Adrenal gland (tissue), 12 donors: ENCODE results near the gene ADAMTS20. TPM values are rescaled to one million over a fixed set of nuclear protein-coding genes. Genes with fewer than 3 reads are reported as not detected.

Source experiments
- DNase-seq, 7 donors: peaks; one replicate each; pipeline ENCODE4 v3.0.0-alpha.2; 2019 to 2020
- H3K27ac ChIP-seq, 5 donors: fragments of 200-600 bp; sonication (generic) in 4 of 5; 1 replicate in 3 of 5; 2 replicates in 2 of 5; pipeline versions ENCODE4 v1.5.1 to v1.8.0; 2016 to 2020; ENCODE audit warnings: mild to moderate bottlenecking in 1 of 5
- H3K27me3 ChIP-seq: fragments of 200-600 bp; 2 replicates; pipeline ENCODE4 v1.8.0; 2021
- H3K36me3 ChIP-seq, 2 donors: fragments of 200-600 bp; replicated peaks in 1 of 2; 1 replicate in 1 of 2; 2 replicates in 1 of 2; pipeline versions ENCODE4 v1.5.1 to v1.8.0; 2018 to 2022
- H3K4me1 ChIP-seq, 2 donors: fragments of 200-600 bp; replicated peaks in 1 of 2; 1 replicate in 1 of 2; 2 replicates in 1 of 2; pipeline versions ENCODE4 v1.5.1 to v1.8.0; 2018 to 2021
- H3K4me3 ChIP-seq, 4 donors: fragments of 200-600 bp; sonication (generic) in 3 of 4; one replicate each; pipeline ENCODE4 v1.5.1; 2016 to 2018
- H3K9me3 ChIP-seq, 3 donors: fragments of 200-600 bp; sonication (generic) in 1 of 3; replicated peaks in 1 of 3; 1 replicate in 2 of 3; 2 replicates in 1 of 3; pipeline versions ENCODE4 v1.5.1 to v1.8.0; 2016 to 2021
- POLR2A ChIP-seq, 2 donors: fragments of 450-650 bp; IDR thresholded peaks; one replicate each; pipeline ENCODE4 v1.6.1; 2017; ENCODE audit warnings: antibody characterized with exemption in 2 of 2, mild to moderate bottlenecking in 2 of 2, moderate library complexity in 1 of 2
- WGBS, 4 donors: extraction: QIAGEN DNeasy Blood & Tissue Kit in 2 of 4; methylation state at CpG; one replicate each; pipeline versions ENCODE4 v1.1.5 to v1.1.7; 2013 to 2017; 5-methylcytosine and 5-hydroxymethylcytosine counted together
- intact Hi-C, 2 donors: fragments of 100-400 bp; cut with DNase I; formaldehyde crosslinking; loops; one replicate each; pipeline versions ENCODE4 v1.14.1 to v1.15.0; 2022 to 2023
- polyA plus RNA-seq, 3 donors: library from polyadenylated mRNA; stranded (reverse); fragments of 200-250 nt in 2 of 3; fragments of 350-450 nt in 1 of 3; fragmentation: Illumina TruSeq in 1 of 3; extraction: RNeasy Lipid Tissue Mini Kit (QIAGEN cat#74804) in 1 of 3; gene quantifications; one replicate each; pipeline ENCODE4 v1.2.3, GENCODE V29; 2013 to 2014
- total RNA-seq, 9 donors: library from RNA; depleted of rRNA in 4 of 9; stranded (reverse); fragments of >200 nt in 4 of 9; fragments of 120-200 nt in 1 of 9; fragmentation: NEBNext Ultra II Directional in 1 of 9; extraction: Animal tissue kit (Norgen Biotek cat#: 25700) in 1 of 9; gene quantifications; one replicate each; pipeline versions ENCODE4 v1.1.0 to v1.2.4, GENCODE V29; 2013 to 2023
- TF ChIP-seq, protein P1 (sequence below), 6 experiments: fragments of 450-650 bp in 4 of 6; fragments of 200-600 bp in 2 of 6; sonication (generic) in 1 of 6; IDR thresholded peaks; 1 replicate in 5 of 6; 2 replicates in 1 of 6; pipeline versions ENCODE4 v1.5.1 to v1.8.0; 2016 to 2021; ENCODE audit warnings: antibody characterized with exemption in 6 of 6, mild to moderate bottlenecking in 2 of 6, moderate library complexity in 1 of 6
- donor health status: healthy with polysubstance abuse.
- donor health status: Bipolar disorder and iron deficiency.
- donor health status: DM: yes; HTN: yes; CAD: no.
- donor health status: DM: no; HTN: no; CAD: no.
- donor health status: DM: no; HTN: no; CAD: no.
- donor health status: DM: yes; HTN: yes; CAD: no.

The ADAMTS20 gene
- total and polyA plus RNA-seq, 12 donors = 0.04 to 0.43 (median 0.28) TPM; not detected in 9

DNA sequence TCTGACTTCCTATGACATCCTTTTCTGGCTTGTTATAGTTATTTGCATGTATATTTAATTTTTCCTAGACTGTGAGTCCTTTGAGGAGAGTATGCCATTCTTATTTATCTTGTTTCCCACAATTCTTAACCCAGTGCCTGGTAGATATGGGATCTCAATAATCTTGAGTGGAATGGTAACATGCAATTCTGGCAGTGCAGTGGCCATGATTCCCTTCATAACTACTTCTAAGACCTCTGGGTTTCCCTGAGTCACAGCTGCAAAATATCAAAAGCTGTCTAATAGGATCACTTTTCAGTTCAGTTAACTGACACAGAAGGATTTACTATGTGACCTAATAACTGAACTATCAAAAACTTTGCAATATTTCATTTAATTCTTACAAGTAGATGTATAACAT is 135.0 kb downstream of the ADAMTS20 start:
- H3K27ac ChIP-seq = no peak overlapping the region
- TF ChIP-seq POLR2A (IDR thresholded peaks at IDR 0.05) = no peak
- TF ChIP-seq, protein P1, sequence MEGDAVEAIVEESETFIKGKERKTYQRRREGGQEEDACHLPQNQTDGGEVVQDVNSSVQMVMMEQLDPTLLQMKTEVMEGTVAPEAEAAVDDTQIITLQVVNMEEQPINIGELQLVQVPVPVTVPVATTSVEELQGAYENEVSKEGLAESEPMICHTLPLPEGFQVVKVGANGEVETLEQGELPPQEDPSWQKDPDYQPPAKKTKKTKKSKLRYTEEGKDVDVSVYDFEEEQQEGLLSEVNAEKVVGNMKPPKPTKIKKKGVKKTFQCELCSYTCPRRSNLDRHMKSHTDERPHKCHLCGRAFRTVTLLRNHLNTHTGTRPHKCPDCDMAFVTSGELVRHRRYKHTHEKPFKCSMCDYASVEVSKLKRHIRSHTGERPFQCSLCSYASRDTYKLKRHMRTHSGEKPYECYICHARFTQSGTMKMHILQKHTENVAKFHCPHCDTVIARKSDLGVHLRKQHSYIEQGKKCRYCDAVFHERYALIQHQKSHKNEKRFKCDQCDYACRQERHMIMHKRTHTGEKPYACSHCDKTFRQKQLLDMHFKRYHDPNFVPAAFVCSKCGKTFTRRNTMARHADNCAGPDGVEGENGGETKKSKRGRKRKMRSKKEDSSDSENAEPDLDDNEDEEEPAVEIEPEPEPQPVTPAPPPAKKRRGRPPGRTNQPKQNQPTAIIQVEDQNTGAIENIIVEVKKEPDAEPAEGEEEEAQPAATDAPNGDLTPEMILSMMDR (IDR thresholded peaks at IDR 0.05) = no peak
- H3K27me3 ChIP-seq = no peaks in the 10 kb centered on the region
- no peaks in the 10 kb centered on the region for H3K9me3 ChIP-seq
- no peak overlapping the region for H3K4me3 ChIP-seq
- intact Hi-C loops = no loop called here
- DNase-seq = no peak
- H3K36me3 ChIP-seq = no peaks in the 10 kb centered on the region
- H3K4me1 ChIP-seq = no peaks in the 10 kb centered on the region

DNA sequence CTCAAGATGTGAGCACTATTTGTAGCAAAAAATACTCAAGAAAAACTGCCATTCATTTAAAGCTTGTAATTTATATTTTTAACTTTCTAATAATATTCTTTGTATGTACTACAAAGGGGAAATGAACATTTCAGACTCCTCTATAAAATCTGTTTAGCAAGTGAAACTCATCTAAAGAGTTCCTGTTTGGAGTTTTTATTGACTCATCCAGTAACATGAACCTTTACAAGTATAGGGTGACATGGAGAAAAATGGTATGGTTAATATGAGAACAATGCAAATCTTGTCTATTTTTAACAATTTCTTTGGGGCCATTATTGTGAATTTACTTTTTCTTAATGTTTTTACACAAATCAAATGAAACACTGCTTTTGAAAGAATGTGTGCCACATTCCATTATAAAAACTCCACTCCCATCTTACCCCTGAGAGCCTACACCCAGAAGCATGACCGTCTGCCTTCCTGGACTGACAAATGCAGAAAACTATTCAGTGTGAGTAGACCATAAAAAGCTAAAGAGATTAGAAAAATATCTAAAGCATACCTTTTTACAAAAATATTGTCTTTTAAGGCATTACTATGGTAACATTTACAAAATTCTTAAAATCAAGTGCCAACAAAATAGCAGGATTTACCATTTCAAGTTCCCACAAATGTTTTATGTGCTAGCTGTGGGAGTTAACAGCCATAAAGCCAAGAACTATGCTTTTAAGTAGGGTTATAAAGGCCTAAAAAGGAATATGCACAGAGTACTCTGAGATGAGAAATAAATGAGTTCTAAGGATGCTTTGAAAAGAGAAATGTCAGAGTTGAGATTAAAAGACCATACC is 144.0 kb downstream of the ADAMTS20 start:
- no peak for DNase-seq
- Histone ChIP-seq H3K27me3 (no peaks in the 10 kb centered on the region), H3K36me3 (no peaks in the 10 kb centered on the region), H3K4me3 (no peak overlapping the region), H3K9me3 (no peaks in the 10 kb centered on the region), H3K4me1 (no peaks in the 10 kb centered on the region), H3K27ac (no peak overlapping the region)
- TF ChIP-seq, protein P1 (IDR thresholded peaks at IDR 0.05) = no peak
- TF ChIP-seq POLR2A (IDR thresholded peaks at IDR 0.05) = no peak
- intact Hi-C loops = no loop called here
- 63 to 73% (median 70%) methylated on average over 1 of the region's 1 CpG for WGBS, 4 donors

DNA sequence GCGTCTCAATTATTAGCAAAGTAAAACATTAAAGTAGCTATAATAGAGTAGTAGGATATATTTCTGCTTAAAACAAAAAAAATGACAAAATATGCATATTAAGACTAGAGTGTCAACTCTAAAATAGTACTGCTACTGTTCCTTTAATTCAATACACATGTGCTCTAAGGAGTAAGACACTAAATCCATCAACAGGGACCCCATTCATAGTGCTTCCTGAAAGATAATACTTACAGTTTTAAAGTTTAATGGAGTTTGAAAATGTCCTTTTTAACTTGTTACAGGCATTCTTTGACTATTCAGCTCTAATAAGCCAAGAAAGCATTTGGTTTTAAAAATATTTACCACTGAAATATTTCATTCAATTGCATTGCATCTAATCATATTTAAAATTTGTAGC is 145.2 kb downstream of the ADAMTS20 start:
- DNase-seq = no peak
- no peak overlapping the region for H3K4me3 ChIP-seq
- no peaks in the 10 kb centered on the region for H3K4me1 ChIP-seq
- WGBS, 4 donors = 74 to 86% (median 80%) methylated on average over 1 of the region's 1 CpG
- H3K36me3 ChIP-seq = no peaks in the 10 kb centered on the region
- intact Hi-C loops = no loop called here
- H3K9me3 ChIP-seq = no peaks in the 10 kb centered on the region
- H3K27ac ChIP-seq = no peak overlapping the region
- H3K27me3 ChIP-seq = no peaks in the 10 kb centered on the region
- TF ChIP-seq, protein P1 (IDR thresholded peaks at IDR 0.05) = no peak
- no peak for TF ChIP-seq POLR2A (IDR thresholded peaks at IDR 0.05)

DNA sequence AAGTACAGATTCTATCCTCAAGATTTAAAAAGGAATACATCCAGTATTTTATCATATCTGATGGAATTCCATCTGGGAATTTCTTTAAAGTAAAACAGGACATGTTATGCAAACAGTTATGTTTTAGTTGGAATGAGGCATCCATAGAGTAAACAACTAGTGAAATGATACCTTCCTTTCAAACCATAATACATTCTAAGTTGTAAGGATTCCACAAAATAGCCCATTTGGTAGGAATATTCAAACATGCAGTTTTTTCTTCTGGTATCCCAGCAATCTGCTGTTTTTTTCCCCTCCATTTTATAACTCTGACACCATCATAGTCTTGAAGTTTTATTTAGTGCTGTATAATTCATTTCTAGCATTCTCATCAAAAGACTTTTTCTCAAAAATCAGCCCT is 149.6 kb downstream of the ADAMTS20 start:
- intact Hi-C loops = no loop called here
- Histone ChIP-seq H3K4me1 (no peaks in the 10 kb centered on the region), H3K27me3 (no peaks in the 10 kb centered on the region), H3K36me3 (no peaks in the 10 kb centered on the region), H3K4me3 (no peak overlapping the region), H3K9me3 (no peaks in the 10 kb centered on the region), H3K27ac (no peak overlapping the region)
- TF ChIP-seq, protein P1 (IDR thresholded peaks at IDR 0.05) = no peak
- no peak for TF ChIP-seq POLR2A (IDR thresholded peaks at IDR 0.05)
- no peak for DNase-seq
